Measurements from ENCODE around the gene E4F1.

The E4F1 gene

DNA sequence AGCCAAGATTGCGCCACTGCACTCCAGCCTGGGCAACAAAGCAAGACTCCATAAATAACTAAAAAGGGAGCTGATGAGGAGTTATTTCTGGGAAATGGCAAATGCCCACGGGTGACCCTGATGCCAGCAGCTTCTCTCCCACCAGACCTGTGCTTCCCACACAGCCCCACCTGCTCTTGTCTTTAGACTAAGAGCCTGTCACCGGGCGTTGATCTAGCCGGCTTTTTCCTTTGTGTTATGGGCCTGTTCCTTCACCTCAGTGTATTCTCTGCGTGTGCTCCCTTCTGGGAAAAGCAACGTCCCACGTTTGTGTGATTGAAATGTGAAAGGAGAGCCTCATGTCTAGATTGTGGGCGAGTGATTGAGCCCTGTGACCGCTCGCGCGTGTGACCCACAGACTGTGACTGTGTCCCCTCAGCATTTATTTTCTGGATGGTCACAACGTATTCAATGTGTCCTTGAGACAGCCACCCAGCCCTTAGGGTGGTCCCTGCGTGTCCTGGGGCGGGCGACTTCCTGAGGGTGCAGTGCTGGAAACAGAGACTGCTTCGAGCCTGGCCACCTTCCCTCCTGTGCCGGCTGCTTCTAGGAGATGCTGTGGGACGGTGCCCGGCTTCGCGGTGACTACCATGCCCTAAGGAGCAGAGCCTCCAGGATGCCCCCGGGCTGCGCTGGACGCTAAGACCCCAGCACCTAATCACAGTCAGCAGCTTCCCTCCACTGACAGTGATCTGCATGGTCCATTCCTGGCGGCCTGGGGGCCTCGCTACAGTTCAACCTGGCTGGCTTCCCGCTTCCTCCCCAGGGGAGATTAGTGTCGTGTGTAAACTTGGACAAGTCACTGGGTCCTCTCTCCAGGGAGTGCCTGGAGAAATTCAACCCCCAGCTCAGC, 52.3 kb downstream of the E4F1 start:
- DNase-seq (ENCODE audit: low spot score), result no peak

DNA sequence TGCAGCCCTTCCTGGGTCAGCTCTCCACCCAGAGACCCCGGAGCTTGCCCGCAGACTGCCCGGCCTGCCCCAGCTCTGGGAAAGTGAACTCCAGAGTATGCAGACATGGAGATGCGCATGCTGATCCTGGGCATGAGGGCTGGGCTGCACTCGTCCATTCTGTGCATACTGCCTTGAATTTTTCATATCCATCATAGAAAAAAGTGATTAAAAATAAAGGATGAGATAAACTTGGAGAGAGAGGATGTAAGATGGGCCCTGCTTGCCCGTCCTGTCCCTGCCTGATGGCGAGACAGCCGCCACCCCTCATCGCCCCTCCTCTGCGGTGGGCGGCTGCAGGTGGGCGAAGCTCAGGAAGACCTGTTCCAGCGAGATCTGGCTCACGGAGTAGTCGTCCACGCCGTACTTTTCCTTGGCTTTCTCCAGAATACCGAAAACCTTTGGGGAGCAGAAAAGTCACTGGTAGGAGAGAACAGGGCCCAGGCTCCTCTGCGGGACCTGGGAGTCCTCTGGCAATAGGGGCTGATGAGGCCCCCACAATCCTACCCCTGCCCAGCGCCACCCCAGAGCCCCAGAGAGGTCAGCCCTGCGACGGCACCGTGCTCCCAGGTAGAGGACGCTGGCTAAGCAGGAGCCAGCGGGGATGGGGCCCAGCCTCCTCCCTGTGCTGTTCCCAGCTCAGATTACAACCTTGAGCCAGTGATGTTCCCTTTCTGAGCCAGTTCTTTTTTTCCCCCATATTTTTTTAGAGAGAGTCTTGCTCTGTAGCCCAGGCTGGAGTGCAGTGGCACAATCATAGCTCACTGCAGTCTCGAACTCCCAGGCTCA, 53.2 kb downstream of the E4F1 start:
- DNase-seq (ENCODE audit: low spot score), result no peak

DNA sequence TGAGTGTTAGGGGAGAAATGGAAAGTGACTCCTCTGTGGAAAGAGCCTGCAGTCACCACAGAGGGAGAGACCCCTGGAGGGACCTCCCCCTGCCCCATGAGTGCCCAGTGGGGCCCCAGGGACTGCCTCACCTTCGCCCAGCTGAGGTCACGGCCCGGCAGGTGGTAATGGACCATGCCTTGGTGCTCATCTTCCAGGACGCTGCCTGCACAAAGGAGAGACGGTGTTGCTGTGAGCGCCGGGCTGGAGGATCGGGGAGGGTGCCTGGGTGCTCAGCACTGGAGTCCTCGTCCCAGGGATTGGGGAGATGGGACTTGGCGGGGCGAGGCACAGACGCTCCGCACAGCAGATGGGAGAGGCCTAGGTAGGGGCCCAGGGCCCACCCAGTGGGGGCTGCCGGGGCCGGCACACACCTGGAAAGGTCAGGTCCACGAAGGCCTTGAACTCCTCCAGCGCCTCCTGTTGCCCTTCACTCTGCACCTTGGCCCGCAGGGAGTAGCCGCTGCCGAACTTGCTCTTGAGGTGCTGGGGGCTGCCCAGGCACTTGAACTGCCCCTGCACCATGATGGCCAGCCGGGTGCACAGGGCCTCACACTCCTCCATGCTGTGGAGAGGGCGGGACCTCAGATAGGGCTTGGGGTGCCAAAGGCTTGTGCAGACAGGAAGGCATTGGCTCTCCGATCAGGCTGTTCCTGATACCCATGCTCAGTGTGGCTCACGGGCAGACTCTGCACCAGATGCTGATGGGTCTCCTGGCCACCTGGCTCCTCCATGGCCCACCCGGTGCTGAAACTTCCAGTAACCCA, 54.3 kb downstream of the E4F1 start:
- no peak for DNase-seq (ENCODE audit: low spot score)

DNA sequence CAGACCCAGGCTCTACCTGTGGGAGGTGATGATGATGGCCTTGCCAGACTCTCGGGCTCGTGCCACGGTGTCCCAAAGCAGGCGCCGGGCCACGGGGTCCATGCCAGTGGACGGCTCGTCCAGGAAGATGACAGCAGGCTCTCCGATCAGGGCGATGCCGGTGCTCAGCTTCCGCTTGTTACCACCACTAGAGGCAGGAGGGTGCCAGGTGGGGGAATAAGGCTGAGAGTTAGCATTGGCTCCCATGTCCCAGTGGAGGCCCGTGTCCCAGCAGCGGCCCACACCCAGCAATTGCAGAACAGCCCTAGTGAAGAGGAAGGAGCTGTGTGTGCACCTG, 54.8 kb downstream of the E4F1 start:
- no peak for DNase-seq (ENCODE audit: low spot score)

DNA sequence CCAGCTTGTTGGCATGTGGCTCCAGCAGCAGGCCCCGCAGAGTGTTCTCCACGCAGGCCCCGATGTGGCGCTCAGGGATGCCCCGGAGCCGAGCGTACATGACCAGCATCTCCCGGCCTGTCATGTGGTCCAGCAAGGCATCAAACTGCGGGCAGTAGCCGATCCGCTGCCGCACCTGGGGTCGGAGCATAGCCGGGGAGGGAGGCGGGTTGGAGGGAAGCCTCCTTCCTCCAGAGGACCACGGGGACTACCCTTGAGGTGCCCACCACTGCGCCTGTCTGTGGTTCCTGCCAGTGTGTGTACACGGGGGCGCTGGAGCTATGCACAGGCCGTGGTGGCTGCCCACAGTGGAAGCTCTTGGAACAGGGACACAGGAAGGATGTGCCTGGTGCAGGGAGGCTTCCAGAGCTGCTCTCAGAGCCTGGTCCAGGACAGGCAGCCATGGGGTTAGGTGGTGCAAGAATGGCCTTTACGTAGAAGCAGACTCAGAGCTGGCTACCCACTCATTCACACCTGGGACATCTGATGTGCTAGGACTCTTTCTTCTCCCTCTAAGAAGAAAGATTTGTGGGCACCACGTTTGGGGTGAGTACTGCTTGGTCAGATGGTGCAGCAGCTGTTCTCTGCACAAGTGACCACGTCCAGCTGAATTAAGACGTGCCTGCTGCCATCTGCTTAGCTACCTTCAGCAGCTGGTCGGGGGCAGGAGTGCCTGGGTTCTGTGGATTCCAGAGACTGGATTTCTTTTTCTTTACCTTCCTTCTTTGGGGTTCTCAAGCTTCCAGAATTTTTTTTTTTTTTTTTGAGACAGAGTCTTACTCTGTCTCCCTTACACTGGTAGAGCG, 55.8 kb downstream of the E4F1 start:
- DNase-seq (ENCODE audit: low spot score), result no peak

DNA sequence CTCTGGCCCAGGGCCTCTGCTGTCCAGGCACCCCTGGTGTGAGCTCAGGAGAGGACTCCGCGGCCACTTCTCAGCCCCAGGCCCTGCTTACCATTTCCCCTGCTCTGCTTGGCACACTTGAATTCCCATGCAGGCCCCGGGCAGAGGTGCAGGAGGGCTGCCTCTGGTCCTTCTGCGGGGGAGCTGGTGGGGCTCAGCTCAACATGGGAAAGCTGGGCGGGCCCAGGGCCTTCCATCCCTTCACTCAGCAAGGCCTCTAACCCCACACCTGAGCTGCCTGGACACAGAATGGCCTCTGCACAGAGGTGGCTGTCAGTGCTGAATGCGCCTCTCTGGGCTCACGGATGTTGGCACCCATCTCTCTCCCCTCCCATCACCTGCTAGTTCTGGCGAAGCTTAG, 57.1 kb downstream of the E4F1 start:
- DNase-seq (ENCODE audit: low spot score), result no peak

DNA sequence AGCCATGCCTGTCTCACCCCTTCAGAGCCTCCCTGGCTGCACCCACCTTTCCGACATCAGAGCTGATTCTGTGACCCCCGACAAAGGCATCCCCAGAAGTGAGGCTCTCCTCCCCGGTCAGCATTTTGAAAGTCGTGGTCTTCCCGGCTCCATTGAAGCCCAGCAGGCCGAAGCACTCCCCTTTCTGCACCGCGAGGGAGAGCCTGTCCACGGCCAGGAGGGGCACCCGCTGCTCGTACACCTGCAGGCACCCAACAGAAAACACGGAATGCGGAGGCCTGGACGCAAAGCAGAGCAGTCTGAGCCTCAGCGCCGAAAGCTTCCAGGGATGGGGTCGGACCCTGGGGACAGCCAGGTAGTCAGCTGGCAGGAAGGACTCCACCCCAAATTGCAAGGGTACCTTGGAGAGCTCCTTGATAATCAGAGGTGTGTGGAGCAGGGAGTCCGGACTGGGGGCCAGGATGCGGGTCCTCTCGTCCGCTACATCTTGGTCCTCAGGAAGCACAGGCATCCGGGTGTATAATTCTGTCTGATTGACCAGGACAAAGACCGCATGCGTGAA, 57.7 kb downstream of the E4F1 start:
- DNase-seq (ENCODE audit: low spot score), result no peak

DNA sequence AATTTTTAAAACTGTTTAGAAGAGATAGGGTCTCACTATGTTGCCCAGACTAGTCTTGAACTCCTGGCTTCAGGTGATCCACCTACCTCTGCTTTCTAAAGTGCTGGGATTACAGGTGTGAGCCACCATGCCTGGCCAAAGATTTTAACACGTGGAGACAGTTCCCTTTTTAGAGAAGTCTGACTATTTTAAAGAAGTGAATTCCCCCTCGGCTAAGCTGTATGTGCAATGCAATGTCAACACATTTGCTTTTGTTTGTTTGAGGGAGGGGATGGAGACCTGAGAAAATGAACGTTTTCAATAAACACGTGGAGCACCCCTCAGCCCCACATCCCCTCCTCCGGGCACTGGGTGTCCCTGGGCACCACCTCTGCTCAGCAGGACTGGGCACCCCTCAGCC, 58.9 kb downstream of the E4F1 start:
- DNase-seq (ENCODE audit: low spot score), result no peak

DNA sequence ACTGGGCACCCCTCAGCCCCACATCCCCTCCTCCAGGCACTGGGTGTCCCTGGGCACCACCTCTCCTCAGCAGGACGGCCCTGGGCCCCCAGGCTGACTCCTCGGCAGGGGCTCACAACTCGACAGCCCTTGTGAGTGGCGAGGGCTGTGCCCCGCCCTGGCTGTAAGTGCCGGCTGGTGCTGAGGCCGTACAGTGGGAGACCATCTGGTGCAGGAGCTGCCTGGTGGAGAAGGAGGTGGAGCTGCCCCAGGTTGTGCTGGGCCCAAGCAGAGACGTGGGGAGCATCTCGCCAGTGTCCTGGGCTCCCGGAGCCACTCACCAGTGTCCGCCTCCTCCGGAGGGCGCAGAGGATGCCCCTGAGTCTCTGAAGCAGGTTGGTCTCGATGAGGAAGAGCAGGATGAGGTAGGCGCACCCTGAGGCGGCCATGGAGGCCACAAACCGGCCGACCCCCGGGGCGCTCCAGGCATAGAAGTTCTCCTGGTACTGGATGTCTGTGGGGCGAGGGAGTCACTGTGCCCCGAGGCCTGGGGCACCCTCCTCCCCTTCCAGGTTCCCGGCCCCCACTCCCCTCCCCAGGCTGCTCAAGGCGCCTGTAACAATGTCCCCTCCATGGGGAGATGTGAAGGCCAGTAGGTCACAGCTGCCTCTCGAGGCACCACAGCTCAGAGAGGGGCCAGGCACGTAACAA, 59.6 kb downstream of the E4F1 start:
- DNase-seq (ENCODE audit: low spot score), result no peak

DNA sequence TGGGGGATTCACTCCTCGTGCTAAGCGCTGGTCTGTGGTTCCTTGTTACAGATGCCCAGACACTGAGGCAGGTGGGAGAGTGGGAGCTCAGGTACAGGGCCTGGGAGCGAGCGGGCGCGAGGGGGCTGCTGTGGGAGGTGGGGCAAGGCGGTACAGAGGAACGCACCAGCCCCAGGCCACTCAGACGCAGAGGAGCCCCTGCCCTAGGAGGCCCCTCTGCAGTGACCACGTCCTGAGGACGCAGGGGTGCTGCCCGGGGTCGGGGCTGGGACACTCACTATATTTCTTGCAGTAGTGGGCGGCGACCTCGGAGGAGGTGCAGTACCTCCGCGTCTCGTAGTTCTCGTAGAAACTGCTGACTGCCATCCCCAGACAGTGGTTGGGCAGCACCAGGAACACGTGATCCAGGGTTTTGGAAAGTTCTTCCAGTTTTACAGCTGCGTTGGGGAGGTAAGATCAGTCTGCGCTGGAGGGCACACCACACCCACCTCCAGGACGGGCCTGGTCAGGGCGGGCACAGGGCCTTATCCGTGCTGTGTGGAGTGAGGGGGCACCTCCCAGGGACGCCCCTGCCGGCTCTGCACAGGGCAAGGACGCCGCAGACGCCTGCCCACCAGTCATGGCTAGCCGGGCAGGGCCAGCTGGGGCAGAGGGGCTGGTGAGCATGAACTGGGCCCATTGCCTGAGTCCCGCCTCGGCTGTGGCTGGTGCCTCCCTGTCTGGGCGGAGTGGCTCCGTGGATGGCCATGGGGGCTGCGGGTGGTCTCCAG, 60.8 kb downstream of the E4F1 start:
- DNase-seq (ENCODE audit: low spot score), result no peak

DNA sequence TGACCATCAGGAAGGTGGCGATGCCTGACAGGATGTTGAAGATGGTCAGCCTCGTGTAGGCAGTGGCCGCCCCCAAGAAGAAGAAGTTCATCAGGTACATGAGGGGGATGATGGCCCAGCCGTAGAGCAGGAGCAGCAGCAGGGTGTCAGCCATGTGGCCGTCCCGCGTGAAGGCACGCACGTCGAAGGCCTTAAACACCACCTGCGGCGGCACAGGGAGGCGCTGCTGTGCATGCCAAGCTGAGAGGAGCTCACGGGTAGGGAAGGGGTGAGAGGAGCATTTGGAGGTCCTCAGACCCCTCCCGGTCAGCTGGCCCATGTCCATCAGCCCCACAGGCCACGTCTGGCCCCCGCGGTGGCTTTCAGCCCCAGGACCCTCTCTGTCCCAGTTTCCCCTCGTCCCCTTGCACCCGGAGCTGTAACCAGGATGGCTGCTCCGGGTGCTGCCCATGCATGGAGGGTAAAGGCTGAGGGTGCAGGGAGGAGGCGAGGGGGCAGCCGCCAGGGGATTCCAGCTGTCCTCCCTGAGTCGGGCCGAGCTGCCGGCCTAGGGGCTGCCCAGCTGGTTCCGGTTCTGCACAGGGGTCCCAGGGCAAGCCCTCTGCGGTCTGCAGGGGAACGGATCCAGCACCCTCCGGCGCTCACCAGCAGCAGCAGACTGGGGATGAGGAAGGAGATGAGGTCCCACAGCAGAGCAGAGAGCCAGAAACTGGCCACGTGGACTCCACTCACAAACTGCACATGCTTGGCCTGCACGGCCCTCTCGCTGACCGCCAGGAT, 61.6 kb downstream of the E4F1 start:
- no peak for DNase-seq (ENCODE audit: low spot score)

Measured in activated CD4-positive, alpha-beta T cell treated with anti-CD3 and anti-CD28 coated beads, Interleukin-2, Interleukin-4, amounts not matched to agents 100 ng/mL and 50 ng/mL, durations not matched to agents 16 hours and 8 hours (primary cell).